ENCODE results near the gene ZDHHC7. TPM values are rescaled to one million over a fixed set of nuclear protein-coding genes. Genes with fewer than 3 reads are reported as not detected.

The ZDHHC7 gene
- total RNA-seq, 3 donors from 2014 or later (not counting 1 experiment from before 2014, with no cell fraction given) = 37.9 to 64.9 (median 45.2) TPM

DNA sequence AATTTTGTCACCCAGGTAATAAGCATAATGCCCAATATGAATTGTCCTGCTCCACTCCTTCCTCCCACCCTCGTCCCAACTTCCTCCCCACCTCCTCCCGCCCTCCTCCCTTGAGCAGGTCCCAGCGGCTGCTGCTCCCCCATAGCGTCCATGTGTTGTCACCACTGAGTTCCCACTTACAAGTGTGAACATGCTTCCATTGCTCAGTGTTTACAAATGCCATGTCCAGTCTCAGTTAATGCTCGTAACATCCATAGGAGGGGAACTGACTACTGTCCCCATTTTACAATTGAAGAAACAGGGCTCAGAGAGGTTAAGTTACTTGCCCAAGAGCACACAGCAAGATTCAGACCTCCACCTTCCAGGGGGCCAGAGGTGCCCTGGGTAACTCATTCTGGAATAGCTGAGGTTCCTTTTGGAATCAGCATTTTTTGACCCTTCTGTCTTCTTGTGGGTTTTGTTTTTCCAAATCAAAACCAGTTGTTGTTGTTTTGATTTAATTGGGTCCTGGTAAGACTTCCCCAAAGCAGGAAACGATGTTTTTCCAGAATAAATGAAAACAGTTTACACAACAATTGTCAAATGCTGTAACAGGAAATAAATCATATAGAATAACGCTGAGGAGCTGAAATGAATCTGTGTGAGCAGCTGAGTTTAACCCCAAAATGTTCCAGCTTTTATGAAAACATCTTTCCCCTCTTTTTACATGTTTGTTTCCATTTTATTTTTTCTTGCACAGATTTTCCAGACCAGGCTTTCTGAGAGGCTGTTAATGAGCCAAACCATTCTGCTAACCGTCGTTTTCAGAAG, 73.9 kb downstream of the ZDHHC7 start:
- DNase-seq = no peak
- intact Hi-C loops (cut with micrococcal nuclease) = no loop called here
- no peaks in the 10 kb centered on the region for H3K27me3 ChIP-seq (ENCODE audit: control insufficient read depth, insufficient read depth, low read length)
- H3K36me3 ChIP-seq (ENCODE audit: control insufficient read depth, insufficient read depth, low read length) = no peaks in the 10 kb centered on the region
- H3K27me3 Mint-ChIP-seq (ENCODE audit: low read depth in 2 of 2) = peaks cover 0 to 5% of the 10 kb centered on the region in 2 donors
- H3K9me3 ChIP-seq (ENCODE audit: control insufficient read depth, insufficient read depth, low read length) = no peaks in the 10 kb centered on the region
- 67% methylated on average over 8 of the region's 9 CpGs for WGBS (ENCODE audit: insufficient coverage)
- ATAC-seq = no peak
- no peaks in the 10 kb centered on the region for H3K9me3 Mint-ChIP-seq
- H3K27ac Mint-ChIP-seq = no peak overlapping the region
- H3K27ac ChIP-seq (ENCODE audit: low read length) = no peak overlapping the region
- no peak overlapping the region for H3K4me3 Mint-ChIP-seq
- TF ChIP-seq, protein P1, sequence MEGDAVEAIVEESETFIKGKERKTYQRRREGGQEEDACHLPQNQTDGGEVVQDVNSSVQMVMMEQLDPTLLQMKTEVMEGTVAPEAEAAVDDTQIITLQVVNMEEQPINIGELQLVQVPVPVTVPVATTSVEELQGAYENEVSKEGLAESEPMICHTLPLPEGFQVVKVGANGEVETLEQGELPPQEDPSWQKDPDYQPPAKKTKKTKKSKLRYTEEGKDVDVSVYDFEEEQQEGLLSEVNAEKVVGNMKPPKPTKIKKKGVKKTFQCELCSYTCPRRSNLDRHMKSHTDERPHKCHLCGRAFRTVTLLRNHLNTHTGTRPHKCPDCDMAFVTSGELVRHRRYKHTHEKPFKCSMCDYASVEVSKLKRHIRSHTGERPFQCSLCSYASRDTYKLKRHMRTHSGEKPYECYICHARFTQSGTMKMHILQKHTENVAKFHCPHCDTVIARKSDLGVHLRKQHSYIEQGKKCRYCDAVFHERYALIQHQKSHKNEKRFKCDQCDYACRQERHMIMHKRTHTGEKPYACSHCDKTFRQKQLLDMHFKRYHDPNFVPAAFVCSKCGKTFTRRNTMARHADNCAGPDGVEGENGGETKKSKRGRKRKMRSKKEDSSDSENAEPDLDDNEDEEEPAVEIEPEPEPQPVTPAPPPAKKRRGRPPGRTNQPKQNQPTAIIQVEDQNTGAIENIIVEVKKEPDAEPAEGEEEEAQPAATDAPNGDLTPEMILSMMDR (IDR thresholded peaks at IDR 0.05) = no peak
- H3K4me3 ChIP-seq (ENCODE audit: low read length) = no peak overlapping the region
- no peaks in the 10 kb centered on the region for H3K4me1 ChIP-seq (ENCODE audit: control insufficient read depth, insufficient read depth, low read length)
- H3K4me1 Mint-ChIP-seq = no peaks in the 10 kb centered on the region
- no peaks in the 10 kb centered on the region for H3K36me3 Mint-ChIP-seq

DNA sequence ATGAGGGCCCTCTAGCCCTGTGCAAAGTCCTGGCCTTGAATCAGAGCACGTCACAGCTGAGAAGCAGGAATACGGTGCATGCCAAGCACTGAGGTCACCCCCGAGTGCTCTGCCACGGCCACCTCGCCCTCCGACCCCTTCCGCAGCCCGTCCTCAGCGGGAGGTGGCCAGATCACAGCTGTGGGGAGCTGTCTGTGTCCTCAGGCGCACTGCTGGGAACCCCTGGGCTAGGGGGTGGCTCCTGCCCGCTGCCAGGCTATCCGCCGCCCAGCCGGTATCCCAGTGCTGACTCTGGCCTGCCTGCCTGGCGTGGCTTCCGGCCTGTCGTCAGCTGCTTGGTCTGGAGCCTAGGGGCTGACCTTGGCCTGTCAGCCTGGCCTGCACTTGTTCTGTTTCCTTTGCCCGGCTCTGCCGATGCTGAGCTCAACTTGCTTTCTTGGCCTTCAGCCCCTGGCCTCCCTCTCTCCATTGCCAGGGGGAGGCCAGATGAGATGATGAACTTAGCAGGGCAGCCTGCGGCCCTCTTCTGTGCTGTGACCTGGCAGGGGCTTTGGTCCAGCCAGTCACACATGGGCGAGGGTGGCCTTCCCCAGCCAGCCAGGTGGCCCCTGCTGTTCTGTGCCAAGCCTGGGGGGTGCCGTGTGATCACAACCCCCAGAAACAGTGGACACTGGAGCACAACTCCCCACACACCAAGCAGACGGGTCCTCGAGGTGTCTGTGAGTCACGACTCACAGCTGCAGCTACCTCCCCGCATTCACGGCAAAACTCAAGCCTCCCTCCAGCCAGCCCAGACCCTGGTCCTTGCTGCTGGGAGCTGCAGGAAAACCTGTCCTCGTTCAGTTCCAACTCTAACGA, 77.3 kb downstream of the ZDHHC7 start:
- H3K9me3 ChIP-seq (ENCODE audit: control insufficient read depth, insufficient read depth, low read length) = peaks cover 15% of the 10 kb centered on the region
- H3K27ac ChIP-seq (ENCODE audit: low read length) = no peak overlapping the region
- no peak overlapping the region for H3K4me3 Mint-ChIP-seq
- H3K36me3 ChIP-seq (ENCODE audit: control insufficient read depth, insufficient read depth, low read length) = no peaks in the 10 kb centered on the region
- no peaks in the 10 kb centered on the region for H3K27me3 ChIP-seq (ENCODE audit: control insufficient read depth, insufficient read depth, low read length)
- H3K4me1 ChIP-seq (ENCODE audit: control insufficient read depth, insufficient read depth, low read length) = peaks cover 4% of the 10 kb centered on the region
- intact Hi-C loops (cut with micrococcal nuclease) = no loop called here
- ATAC-seq = no peak
- no peaks in the 10 kb centered on the region for H3K36me3 Mint-ChIP-seq
- WGBS (ENCODE audit: insufficient coverage) = 93% methylated on average over 29 of the region's 29 CpGs
- no peaks in the 10 kb centered on the region for H3K27me3 Mint-ChIP-seq (ENCODE audit: low read depth in 2 of 2)
- no peaks in the 10 kb centered on the region for H3K9me3 Mint-ChIP-seq
- no peak for DNase-seq
- H3K27ac Mint-ChIP-seq = no peak overlapping the region
- no peak overlapping the region for H3K4me3 ChIP-seq (ENCODE audit: low read length)
- peaks cover 0 to 9% of the 10 kb centered on the region in 2 donors for H3K4me1 Mint-ChIP-seq
- TF ChIP-seq, protein P1 (IDR thresholded peaks at IDR 0.05) = no peak

DNA sequence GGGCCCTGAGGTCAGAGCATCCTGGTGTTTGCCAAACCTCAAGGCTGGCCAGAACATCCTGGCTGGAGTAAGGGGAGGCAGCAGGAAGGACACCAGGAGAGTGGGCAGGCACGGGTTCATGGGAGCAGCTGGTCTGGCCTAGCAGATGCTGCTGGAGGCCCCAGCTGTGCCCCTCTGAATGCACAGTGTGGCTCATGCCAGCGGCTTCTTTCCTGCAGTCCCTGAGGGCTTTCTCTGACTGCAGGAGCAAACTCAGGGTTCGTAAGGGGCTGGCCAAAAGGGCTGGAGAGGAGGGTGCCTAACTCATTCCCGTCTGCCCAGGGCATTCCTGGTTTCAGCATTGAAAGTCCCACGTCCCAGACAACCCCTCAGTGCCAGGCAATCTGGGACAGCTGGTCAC, 78.7 kb downstream of the ZDHHC7 start:
- Mint-ChIP-seq H3K9me3 (no peaks in the 10 kb centered on the region), H3K4me3 (no peak overlapping the region), H3K4me1 (peaks cover 0 to 9% of the 10 kb centered on the region in 2 donors), H3K27me3 (ENCODE audit: low read depth in 2 of 2) (no peaks in the 10 kb centered on the region), H3K27ac (no peak overlapping the region), H3K36me3 (no peaks in the 10 kb centered on the region)
- 73% methylated on average over 5 of the region's 5 CpGs for WGBS (ENCODE audit: insufficient coverage)
- H3K9me3 ChIP-seq (ENCODE audit: control insufficient read depth, insufficient read depth, low read length) = peaks cover 15% of the 10 kb centered on the region
- H3K4me3 ChIP-seq (ENCODE audit: low read length) = no peak overlapping the region
- intact Hi-C loops (cut with micrococcal nuclease) = no loop called here
- no peak overlapping the region for H3K27ac ChIP-seq (ENCODE audit: low read length)
- peaks cover 4% of the 10 kb centered on the region for H3K4me1 ChIP-seq (ENCODE audit: control insufficient read depth, insufficient read depth, low read length)
- H3K27me3 ChIP-seq (ENCODE audit: control insufficient read depth, insufficient read depth, low read length) = no peaks in the 10 kb centered on the region
- DNase-seq (no peak), ATAC-seq (no peak)
- H3K36me3 ChIP-seq (ENCODE audit: control insufficient read depth, insufficient read depth, low read length) = no peaks in the 10 kb centered on the region
- TF ChIP-seq, protein P1 (IDR thresholded peaks at IDR 0.05) = no peak
